Superior temporal gyrus (tissue), 1 donor: ENCODE measurements around the gene PSMD1.
"Not testable (repeated sequence)": the region's sequence is repeated elsewhere in the genome, so short reads cannot be mapped to it uniquely, and the experiment has no call there.

Source experiments
- DNase-seq: peaks from one replicate; pipeline ENCODE4 v3.0.0-alpha.2; 2016; ENCODE audit errors: extremely low spot score

Gene PSMD1

GRCh38 chr2:231152800-231153557, 96.3 kb downstream of the PSMD1 start:
- DNase-seq, result no peak

- no peak for DNase-seq
These were observed 102.6 kb downstream of the PSMD1 start for GRCh38 chr2:231159306-231159705.

GRCh38 chr2:231160701-231161100, 104.0 kb downstream of the PSMD1 start:
- no peak for DNase-seq

GRCh38 chr2:231161252-231161839, 104.7 kb downstream of the PSMD1 start:
- DNase-seq, result no peak

- DNase-seq, result no peak
These were observed 105.2 kb downstream of the PSMD1 start for GRCh38 chr2:231161877-231162329.

GRCh38 chr2:231163011-231163410, 106.3 kb downstream of the PSMD1 start:
- no peak for DNase-seq

GRCh38 chr2:231163414-231164095, 106.9 kb downstream of the PSMD1 start:
- no peak for DNase-seq

GRCh38 chr2:231167745-231168459, 111.2 kb downstream of the PSMD1 start:
- no peak for DNase-seq

- no peak for DNase-seq
These were observed 111.9 kb downstream of the PSMD1 start for GRCh38 chr2:231168460-231169139.

GRCh38 chr2:231169488-231169887, 112.8 kb downstream of the PSMD1 start:
- DNase-seq, result no peak

- no peak for DNase-seq
These were observed 113.4 kb downstream of the PSMD1 start for GRCh38 chr2:231170055-231170454.

- DNase-seq, result no peak
These were observed 115.4 kb downstream of the PSMD1 start for GRCh38 chr2:231172025-231172424.

- DNase-seq, result no peak
These were observed 117.6 kb downstream of the PSMD1 start for GRCh38 chr2:231174211-231174651.

GRCh38 chr2:231176066-231176465, 119.4 kb downstream of the PSMD1 start:
- DNase-seq, result no peak

GRCh38 chr2:231177156-231178025, 120.7 kb downstream of the PSMD1 start:
- DNase-seq, result no peak

- not testable (repeated sequence) for DNase-seq
These were observed 122.1 kb downstream of the PSMD1 start for GRCh38 chr2:231178805-231179204.

GRCh38 chr2:231181860-231182512, 125.3 kb downstream of the PSMD1 start:
- DNase-seq, result no peak

GRCh38 chr2:231182513-231182899, 125.8 kb downstream of the PSMD1 start:
- DNase-seq, result no peak

- DNase-seq, result no peak
These were observed 127.2 kb downstream of the PSMD1 start for GRCh38 chr2:231183851-231184250.

GRCh38 chr2:231184319-231184718, 127.7 kb downstream of the PSMD1 start:
- no peak for DNase-seq
